IMR-90 (cell line): ENCODE measurements around the gene HMGCR. TPM values are rescaled to one million over a fixed set of nuclear protein-coding genes. Genes with fewer than 3 reads are reported as not detected.

ENCODE experiments used
- ATAC-seq: fragments of 200-7000 bp; cut with Tn5 transposase; 2 replicates; pipeline ENCODE4 v1.9.1; 2020; ENCODE audit warnings: low read depth, mild to moderate bottlenecking, moderate library complexity
- BruUV-seq: library from RNA; stranded (reverse); fragments of 400-500 nt; replicated peaks from 2 replicates; lab custom pipeline; 2021; lab: Mats Ljungman, UMichigan
- CTCF ChIA-PET: fragments of 300-600 bp; formaldehyde crosslinking; extraction: SDS; loops from one replicate; lab custom pipeline; 2021; ENCODE audit warnings: antibody characterized with exemption; lab: Yijun Ruan, JAX
- POLR2A ChIA-PET: fragments of 300-600 bp; sonication (Branson Sonifier 250); formaldehyde crosslinking; loops from one replicate; lab custom pipeline; 2022; ENCODE audit warnings: antibody characterized with exemption; ENCODE audit not compliant: unreplicated experiment; lab: Charles Lee
- DNase-seq: peaks from one replicate; pipeline ENCODE4 v3.0.0; 2013
- H2AFZ ChIP-seq: replicated peaks from 2 replicates; pipeline ENCODE3; 2013; ENCODE audit warnings: low read length, mild to moderate bottlenecking; ENCODE audit not compliant: poor library complexity
- H2AK5ac ChIP-seq: 2 replicates; pipeline ENCODE4 v1.6.1; 2013; ENCODE audit warnings: low read depth, low read length, inconsistent platforms
- H2AK9ac ChIP-seq: replicated peaks from 2 replicates; pipeline ENCODE3; 2013; ENCODE audit warnings: mild to moderate bottlenecking, low read depth, low read length, moderate library complexity; ENCODE audit not compliant: poor library complexity
- H2BK120ac ChIP-seq: 2 replicates; pipeline ENCODE4 v1.6.1; 2013; ENCODE audit warnings: low read depth, low read length, inconsistent platforms
- H2BK15ac ChIP-seq: 3 replicates; pipeline ENCODE4 v1.6.1; 2013; ENCODE audit warnings: low read depth, low read length, inconsistent platforms
- H2BK20ac ChIP-seq: 2 replicates; pipeline ENCODE4 v1.6.1; 2013; ENCODE audit warnings: low read depth, mild to moderate bottlenecking, inconsistent platforms, low read length, moderate library complexity
- H2BK5ac ChIP-seq: 2 replicates; pipeline ENCODE4 v1.6.1; 2013; ENCODE audit warnings: mild to moderate bottlenecking, low read depth, low read length, inconsistent platforms; ENCODE audit not compliant: poor library complexity, severe bottlenecking
- H3K14ac ChIP-seq: replicated peaks from 2 replicates; pipeline ENCODE4 v1.6.1; 2013; ENCODE audit warnings: low read depth, low read length, inconsistent platforms
- H3K18ac ChIP-seq: 2 replicates; pipeline ENCODE4 v1.6.1; 2013; ENCODE audit warnings: low read depth, low read length, control low read depth
- H3K23ac ChIP-seq: 2 replicates; pipeline ENCODE4 v1.6.1; 2013; ENCODE audit warnings: low read depth, low read length, inconsistent platforms
- H3K27ac ChIP-seq: 2 replicates; pipeline ENCODE4 v1.5.1; 2013; ENCODE audit warnings: mild to moderate bottlenecking, control low read depth, low read length; ENCODE audit not compliant: insufficient read depth
- H3K27me3 ChIP-seq: 2 replicates; pipeline ENCODE4 v1.6.1; 2013; ENCODE audit warnings: low read length; ENCODE audit not compliant: control insufficient read depth, insufficient read depth
- H3K36me3 ChIP-seq: 2 replicates; pipeline ENCODE4 v1.6.1; 2013; ENCODE audit warnings: low read length, mixed read lengths; ENCODE audit not compliant: control insufficient read depth, insufficient read depth
- H3K4ac ChIP-seq: 2 replicates; pipeline ENCODE4 v1.6.1; 2013; ENCODE audit warnings: low read depth, low read length, inconsistent platforms
- H3K4me1 ChIP-seq: 2 replicates; pipeline ENCODE4 v1.6.1; 2013; ENCODE audit warnings: low read length, mixed read lengths; ENCODE audit not compliant: control insufficient read depth, insufficient read depth
- H3K4me2 ChIP-seq: 2 replicates; pipeline ENCODE4 v1.6.1; 2013; ENCODE audit warnings: low read depth, mild to moderate bottlenecking, control low read depth, low read length, moderate library complexity
- H3K4me3 ChIP-seq: 2 replicates; pipeline ENCODE4 v1.5.1; 2013; ENCODE audit warnings: low read depth, mild to moderate bottlenecking, control low read depth, low read length, moderate library complexity; ENCODE audit not compliant: insufficient read depth
- H3K56ac ChIP-seq: 2 replicates; pipeline ENCODE4 v1.6.1; 2013; ENCODE audit warnings: low read length, inconsistent platforms; ENCODE audit not compliant: insufficient read depth; ENCODE audit errors: extremely low read depth
- H3K79me1 ChIP-seq, 2 experiments: 2 replicates each; pipeline ENCODE4 v1.6.1; 2013; ENCODE audit warnings: low read length in 2 of 2, inconsistent platforms in 1 of 2, low read depth in 1 of 2
- H3K9ac ChIP-seq: 2 replicates; pipeline ENCODE4 v1.6.1; 2013; ENCODE audit warnings: low read depth, low read length, control low read depth
- H3K9me1 ChIP-seq: 2 replicates; pipeline ENCODE4 v1.6.1; 2013; ENCODE audit warnings: low read length, inconsistent platforms; ENCODE audit not compliant: insufficient read depth
- H3K9me3 ChIP-seq: 2 replicates; pipeline ENCODE4 v1.6.1; 2013; ENCODE audit warnings: low read length; ENCODE audit not compliant: control insufficient read depth, insufficient read depth
- H4K20me1 ChIP-seq: 2 replicates; pipeline ENCODE4 v1.6.1; 2013; ENCODE audit warnings: low read length, inconsistent platforms; ENCODE audit not compliant: insufficient read depth
- H4K5ac ChIP-seq: 2 replicates; pipeline ENCODE4 v1.6.1; 2013; ENCODE audit warnings: mild to moderate bottlenecking, low read depth, low read length, control low read depth
- H4K8ac ChIP-seq, 2 experiments: 2 replicates each; pipeline ENCODE4 v1.6.1; 2013; ENCODE audit warnings: low read depth in 2 of 2, low read length in 2 of 2, control low read depth in 1 of 2, inconsistent platforms in 1 of 2
- H4K91ac ChIP-seq: 2 replicates; pipeline ENCODE4 v1.6.1; 2013; ENCODE audit warnings: low read depth, low read length, inconsistent platforms; ENCODE audit not compliant: insufficient read depth
- BHLHE40 ChIP-seq: fragments of 150-350 bp; IDR thresholded peaks from 2 replicates; pipeline ENCODE4 v1.6.1; 2016; ENCODE audit warnings: mild to moderate bottlenecking, low read depth, low read length
- CEBPB ChIP-seq: IDR thresholded peaks from 2 replicates; pipeline ENCODE4 v1.6.1; 2012; ENCODE audit warnings: low read depth, low read length, improper control_type of control experiment
- CHD1 ChIP-seq: IDR thresholded peaks from 2 replicates; pipeline ENCODE4 v1.6.1; 2012; ENCODE audit warnings: low read depth, low read length, improper control_type of control experiment
- CTCF ChIP-seq: conservative IDR thresholded peaks from 2 replicates; pipeline ENCODE4 v1.5.1; 2012; ENCODE audit warnings: mild to moderate bottlenecking, low read depth, low read length, improper control_type of control experiment
- FOS ChIP-seq: fragments of 150-350 bp; IDR thresholded peaks from 2 replicates; pipeline ENCODE4 v1.6.1; 2016; ENCODE audit warnings: low read depth, low read length
- MAFK ChIP-seq: IDR thresholded peaks from 2 replicates; pipeline ENCODE4 v1.6.1; 2012; ENCODE audit warnings: low read depth, low read length, improper control_type of control experiment
- MAZ ChIP-seq: IDR thresholded peaks from 2 replicates; pipeline ENCODE4 v1.6.1; 2012; ENCODE audit warnings: low read depth, mild to moderate bottlenecking, low read length, improper control_type of control experiment, moderate library complexity, borderline replicate concordance
- POLR2A ChIP-seq: IDR thresholded peaks from 2 replicates; pipeline ENCODE4 v1.6.1; 2012; ENCODE audit warnings: mild to moderate bottlenecking, low read depth, low read length
- RAD21 ChIP-seq: IDR thresholded peaks from 2 replicates; pipeline ENCODE4 v1.6.1; 2012; ENCODE audit warnings: low read length, improper control_type of control experiment
- RCOR1 ChIP-seq: IDR thresholded peaks from 2 replicates; pipeline ENCODE4 v1.6.1; 2012; ENCODE audit warnings: mild to moderate bottlenecking, low read length, improper control_type of control experiment; ENCODE audit not compliant: insufficient replicate concordance
- SMC3 ChIP-seq: fragments of 150-350 bp; IDR thresholded peaks from 2 replicates; pipeline ENCODE4 v1.6.1; 2016; ENCODE audit warnings: low read depth, mild to moderate bottlenecking, antibody characterized with exemption, low read length, moderate library complexity
- WGBS, 2 experiments: methylation state at CpG; one replicate each; pipeline versions ENCODE4 v1.1.5 to v1.1.7; 2013; ENCODE audit warnings: missing lambda C conversion rate in 2 of 2; ENCODE audit not compliant: insufficient read length in 1 of 2; ENCODE audit errors: extremely low coverage in 2 of 2; 5-methylcytosine and 5-hydroxymethylcytosine counted together
- dilution Hi-C: fragments of 300-500 bp; cut with HindIII; formaldehyde crosslinking; loops from one replicate; pipeline ENCODE4 v1.14.3; 2018; ENCODE audit warnings: low sequenced_read_pairs; ENCODE audit not compliant: unreplicated experiment
- in situ Hi-C: fragments of 300-500 bp; cut with MboI; formaldehyde crosslinking; loops from 3 replicates; pipeline ENCODE4 v1.14.3; 2019; ENCODE audit warnings: low sequenced_read_pairs, inconsistent platforms, mixed read lengths
- intact Hi-C: fragments of 100-400 bp; cut with micrococcal nuclease; formaldehyde crosslinking; loops from 2 replicates; pipeline ENCODE4 v1.10.0; 2022
- polyA plus RNA-seq, 3 experiments: library from polyadenylated mRNA; depleted of rRNA; stranded (reverse); fragments of >200 nt; gene quantifications; 2 replicates each; pipeline ENCODE4 v1.2.3, GENCODE V29; 2012; ENCODE audit warnings: low replicate concordance in 1 of 3
- total RNA-seq: library from RNA; depleted of rRNA; stranded (reverse); fragments of >200 nt; gene quantifications from 2 replicates; pipeline ENCODE4 v1.2.3, GENCODE V29; 2012

Gene HMGCR
- total and polyA plus RNA-seq, 2 of the 4 experiments (the other 2 are of a cell fraction), result 23.3 to 48.6 TPM

- Histone ChIP-seq H3K18ac (no peak overlapping the region), H2BK15ac (no peak overlapping the region), H2AK5ac (no peak overlapping the region), H3K27me3 (no peaks in the 10 kb centered on the region), H2AFZ (no peak overlapping the region), H2BK120ac (no peak overlapping the region), H3K4me2 (no peak overlapping the region), H4K8ac (0 out of 4 replicates have a peak overlapping the region, but pooled peaks of 1 of the 2 experiments have one; percentile 37), H3K9me3 (no peaks in the 10 kb centered on the region), H4K91ac (no peak overlapping the region), H3K9me1 (no peaks in the 10 kb centered on the region), H3K4me3 (no peak overlapping the region), H3K14ac (no peak overlapping the region), H3K23ac (no peak overlapping the region), H2AK9ac (peak overlapping the region; percentile 55), H3K36me3 (no peaks in the 10 kb centered on the region), H4K5ac (no peak overlapping the region), H3K4ac (no peak overlapping the region), H3K79me1 (peaks cover 0 to 18% of the 10 kb centered on the region in 2 experiments; a peak in 2 of 4 replicates), H3K56ac (no peak overlapping the region), H3K9ac (no peak overlapping the region), H3K4me1 (no peaks in the 10 kb centered on the region; the same call in 1 of the 2 replicates), H3K27ac (no peak overlapping the region), H4K20me1 (peaks cover 12% of the 10 kb centered on the region; the same call in 1 of the 2 replicates), H2BK20ac (no peak overlapping the region), H2BK5ac (no peak overlapping the region)
- in situ Hi-C loops, result no loop called here
- ATAC-seq (no peak), DNase-seq (no peak)
- WGBS, 2 experiments, result no CpG with 5 or more reads among the region's 2 CpGs
- dilution Hi-C loops, result no loop called here
- intact Hi-C loops, result loop anchor here (5.0 to 10.0 kb wide), 4 partner anchors 347 to 651 kb away; partner anchors contain the start of gene HEXB
- TF ChIP-seq CEBPB (no peak), SMC3 (no peak), FOS (no peak), BHLHE40 (no peak), CTCF (no peak), MAFK (no peak), POLR2A (no peak), CHD1 (no peak), RAD21 (no peak), RCOR1 (no peak), MAZ (no peak)
- ChIA-PET POLR2A (no interaction called here), CTCF (no interaction called here)
- no TSS peak for BruUV-seq
Measured at GRCh38 chr5:75335486-75335885, 1.5 kb upstream of the HMGCR start.
